ENCODE measurements around the gene SLC66A3. TPM values are rescaled to one million over a fixed set of nuclear protein-coding genes. Genes with fewer than 3 reads are reported as not detected.

The SLC66A3 gene
- total and polyA plus RNA-seq, 2 donors, result 11.4 to 20.6 TPM

DNA sequence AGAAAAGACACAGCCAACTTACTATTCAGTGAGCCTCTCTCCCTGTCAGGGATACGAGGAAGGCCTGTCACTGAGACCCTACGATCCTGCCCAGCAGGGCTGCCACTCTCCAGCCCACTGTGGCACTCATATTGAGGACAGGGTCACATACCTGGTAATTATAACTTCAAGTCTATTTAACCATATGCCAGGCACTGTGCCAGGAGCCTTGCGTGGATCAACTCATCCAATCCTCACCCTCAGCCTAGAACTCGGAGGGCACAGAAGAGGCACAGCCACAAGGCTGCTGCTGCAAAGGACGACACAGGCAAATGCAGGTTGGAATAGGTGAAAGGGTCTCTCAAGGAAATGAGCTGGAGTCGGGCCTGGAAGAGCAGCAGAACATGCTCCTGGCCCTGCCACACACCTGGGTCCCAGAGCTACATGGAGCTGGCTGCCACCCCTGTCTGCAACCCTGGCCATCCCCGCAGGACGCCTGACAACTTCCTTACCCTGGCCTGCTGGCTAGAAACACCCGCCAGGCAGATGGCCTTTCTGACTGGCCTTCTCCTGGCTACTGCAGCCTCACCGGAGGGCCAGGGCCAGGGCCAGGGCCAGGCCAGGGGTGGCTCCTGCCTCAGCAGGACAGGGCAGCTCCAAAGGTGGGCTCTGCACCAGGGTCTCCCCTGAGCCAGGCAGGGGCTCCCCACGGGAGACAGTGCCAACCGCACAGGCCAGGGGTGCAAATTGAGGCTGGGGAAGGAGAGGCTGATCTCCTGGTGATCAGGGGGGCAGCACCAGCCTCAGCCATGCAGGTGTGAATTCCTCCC lies 32.1 kb upstream of the SLC66A3 start:
- Histone ChIP-seq H3K36me3 (ENCODE audit: control insufficient read depth in 2 of 2, insufficient read depth in 2 of 2, low read length in 1 of 2) (no peaks in the 10 kb centered on the region), H3K27ac (ENCODE audit: low read depth in 1 of 2, low read length in 1 of 2) (no peak overlapping the region), H3K27me3 (ENCODE audit: control insufficient read depth in 2 of 2, insufficient read depth in 1 of 2, low read length in 1 of 2) (peaks cover 0 to 24% of the 10 kb centered on the region in 2 donors), H3K4me1 (ENCODE audit: control insufficient read depth in 2 of 2, insufficient read depth in 2 of 2, low read length in 2 of 2) (peaks cover 0 to 6% of the 10 kb centered on the region in 2 donors), H3K9me3 (ENCODE audit: control insufficient read depth in 2 of 2, insufficient read depth in 1 of 2, low read length in 1 of 2) (no peaks in the 10 kb centered on the region), H3K4me3 (ENCODE audit: low read length in 2 of 2) (no peak overlapping the region)
- no peak for DNase-seq (ENCODE audit: low read depth in 6 of 9, low spot score in 9 of 9)
- WGBS, result 93% methylated on average over 12 of the region's 12 CpGs

DNA sequence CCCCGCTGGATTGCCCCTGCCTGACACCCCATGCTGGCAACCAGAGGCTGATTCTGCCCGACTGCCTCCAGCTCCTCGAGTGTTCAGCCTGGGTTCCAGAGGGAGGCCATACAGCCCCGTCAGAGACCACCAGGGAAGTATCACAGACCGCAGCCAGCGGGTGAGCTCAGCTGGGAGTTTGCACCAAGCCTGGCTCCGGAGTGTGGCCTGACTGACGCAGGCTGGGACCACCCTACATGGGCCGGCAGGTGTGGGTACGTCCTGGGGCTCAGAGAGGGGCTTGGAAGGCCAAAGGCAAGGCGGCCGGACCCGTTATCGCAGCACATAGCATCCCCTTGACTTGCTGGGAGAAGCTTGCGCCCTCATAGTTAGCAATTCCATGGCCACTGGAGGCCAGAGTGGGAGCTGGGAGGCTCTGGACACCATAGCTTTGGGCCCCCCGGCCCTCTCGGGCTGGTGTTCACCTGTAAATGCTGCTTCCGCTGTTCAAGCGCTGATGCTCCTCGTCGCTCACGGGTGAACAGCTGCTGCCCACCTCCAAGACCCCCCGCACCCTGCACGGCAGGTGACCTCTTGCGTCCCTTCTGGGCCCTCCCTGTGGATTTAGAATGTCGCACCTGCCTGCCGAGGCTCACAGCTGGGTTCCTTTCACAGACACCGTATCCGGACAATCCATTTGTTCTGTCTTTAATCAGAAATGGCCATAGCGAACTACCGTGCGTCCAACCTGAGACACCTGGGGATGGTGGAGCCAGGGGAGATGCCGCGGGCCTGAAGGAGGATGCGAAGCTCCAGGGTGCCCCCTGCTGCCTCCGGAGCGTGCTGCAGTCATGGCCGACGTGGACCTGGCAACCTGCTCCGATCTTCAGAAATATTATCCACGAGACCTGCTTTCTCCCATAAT lies 31.2 kb upstream of the SLC66A3 start:
- H3K27ac ChIP-seq (ENCODE audit: low read depth in 1 of 2, low read length in 1 of 2), result no peak overlapping the region
- H3K4me1 ChIP-seq (ENCODE audit: control insufficient read depth in 2 of 2, insufficient read depth in 2 of 2, low read length in 2 of 2), result peaks cover 0 to 14% of the 10 kb centered on the region in 2 donors
- peaks cover 0 to 24% of the 10 kb centered on the region in 2 donors for H3K27me3 ChIP-seq (ENCODE audit: control insufficient read depth in 2 of 2, insufficient read depth in 1 of 2, low read length in 1 of 2)
- no peaks in the 10 kb centered on the region for H3K36me3 ChIP-seq (ENCODE audit: control insufficient read depth in 2 of 2, insufficient read depth in 2 of 2, low read length in 1 of 2)
- DNase-seq (ENCODE audit: low read depth in 6 of 9, low spot score in 9 of 9), result peak in 5 of 9 donors; percentile 37 to 80 (median 51)
- WGBS, result 65% methylated on average over 41 of the region's 41 CpGs
- H3K4me3 ChIP-seq (ENCODE audit: low read length in 2 of 2), result no peak overlapping the region
- no peaks in the 10 kb centered on the region for H3K9me3 ChIP-seq (ENCODE audit: control insufficient read depth in 2 of 2, insufficient read depth in 1 of 2, low read length in 1 of 2)

DNA sequence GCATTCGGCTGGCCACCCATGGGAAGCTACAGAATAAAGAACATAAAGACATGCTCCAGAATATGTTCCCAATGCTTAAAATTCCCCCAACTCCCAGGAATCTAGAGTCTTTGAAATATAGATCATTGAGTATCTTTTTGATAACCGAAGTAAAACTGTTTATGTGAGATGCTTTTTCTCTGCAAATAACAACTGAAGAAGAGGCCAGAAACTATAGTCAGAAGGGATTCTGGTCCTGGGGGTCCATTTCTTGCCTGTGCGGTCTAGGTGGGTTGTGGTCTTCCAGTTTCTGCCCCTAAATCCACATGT lies 30.6 kb upstream of the SLC66A3 start:
- 69% methylated on average over 3 of the region's 3 CpGs for whole genome bisulfite sequencing
- H3K4me1 ChIP-seq (ENCODE audit: control insufficient read depth in 2 of 2, insufficient read depth in 2 of 2, low read length in 2 of 2), result peaks cover 0 to 19% of the 10 kb centered on the region in 2 donors
- H3K27me3 ChIP-seq (ENCODE audit: control insufficient read depth in 2 of 2, insufficient read depth in 1 of 2, low read length in 1 of 2), result peaks cover 0 to 24% of the 10 kb centered on the region in 2 donors
- no peak overlapping the region for H3K4me3 ChIP-seq (ENCODE audit: low read length in 2 of 2)
- no peak overlapping the region for H3K27ac ChIP-seq (ENCODE audit: low read depth in 1 of 2, low read length in 1 of 2)
- no peaks in the 10 kb centered on the region for H3K9me3 ChIP-seq (ENCODE audit: control insufficient read depth in 2 of 2, insufficient read depth in 1 of 2, low read length in 1 of 2)
- no peak for DNase-seq (ENCODE audit: low read depth in 6 of 9, low spot score in 9 of 9)
- no peaks in the 10 kb centered on the region for H3K36me3 ChIP-seq (ENCODE audit: control insufficient read depth in 2 of 2, insufficient read depth in 2 of 2, low read length in 1 of 2)

DNA sequence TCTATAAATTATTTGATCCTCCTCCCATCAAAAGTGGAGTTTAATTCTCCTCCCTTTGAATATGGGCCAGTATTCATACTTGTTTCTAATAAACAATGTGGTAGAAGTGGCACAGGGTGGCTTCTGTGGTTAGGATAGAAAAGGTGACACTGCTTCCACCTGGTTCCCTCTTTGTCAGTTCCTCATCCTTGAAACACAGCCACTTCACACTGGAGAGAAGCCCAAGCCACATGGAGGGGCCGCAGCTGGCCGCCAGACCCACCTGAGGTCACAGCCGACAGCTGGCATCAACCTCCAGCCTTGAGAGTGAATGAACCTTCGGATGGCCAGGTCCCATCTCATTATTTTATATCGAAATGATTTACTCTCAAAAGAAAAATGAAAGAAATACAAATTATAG lies 27.5 kb upstream of the SLC66A3 start:
- Histone ChIP-seq H3K27ac (ENCODE audit: low read depth in 1 of 2, low read length in 1 of 2) (no peak overlapping the region), H3K36me3 (ENCODE audit: control insufficient read depth in 2 of 2, insufficient read depth in 2 of 2, low read length in 1 of 2) (no peaks in the 10 kb centered on the region), H3K4me1 (ENCODE audit: control insufficient read depth in 2 of 2, insufficient read depth in 2 of 2, low read length in 2 of 2) (peaks cover 7 to 41% of the 10 kb centered on the region in 2 donors), H3K27me3 (ENCODE audit: control insufficient read depth in 2 of 2, insufficient read depth in 1 of 2, low read length in 1 of 2) (peaks cover 0 to 18% of the 10 kb centered on the region in 2 donors), H3K9me3 (ENCODE audit: control insufficient read depth in 2 of 2, insufficient read depth in 1 of 2, low read length in 1 of 2) (no peaks in the 10 kb centered on the region), H3K4me3 (ENCODE audit: low read length in 2 of 2) (no peak overlapping the region)
- DNase-seq (ENCODE audit: low read depth in 6 of 9, low spot score in 9 of 9), result no peak
- WGBS, result 28% methylated on average over 5 of the region's 5 CpGs

DNA sequence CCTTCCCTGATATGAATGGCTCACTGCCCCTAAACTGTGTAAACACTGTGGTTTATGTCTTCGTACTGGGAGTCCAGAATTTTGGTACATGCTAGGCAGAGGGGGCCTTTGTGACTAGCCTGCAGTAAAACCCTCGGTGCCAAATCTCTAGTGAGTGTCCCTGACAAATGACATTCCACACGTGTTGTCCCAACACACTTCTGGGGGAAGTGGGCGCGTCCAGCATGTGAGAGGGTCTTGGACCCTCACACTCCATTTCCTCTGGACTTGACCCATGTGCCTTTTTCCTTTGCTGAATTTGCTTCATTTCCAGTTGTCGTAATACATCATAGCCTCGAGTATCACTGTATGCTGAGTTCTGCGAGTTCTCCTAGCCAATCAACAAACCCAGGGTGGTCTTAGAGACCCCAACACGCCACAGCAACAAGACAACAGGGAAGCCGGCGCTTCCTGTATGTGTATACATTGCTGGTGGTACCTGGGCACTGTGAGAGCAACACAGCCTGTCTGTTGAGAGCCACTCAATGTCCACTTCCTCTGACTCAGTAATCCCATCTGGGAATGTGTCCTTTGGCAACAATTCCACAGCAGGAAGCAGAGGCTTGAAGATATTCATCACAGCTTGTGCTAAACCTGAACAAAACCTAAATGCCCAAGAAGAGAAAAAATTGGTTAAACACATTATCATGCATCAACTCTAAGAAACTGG lies 26.9 kb upstream of the SLC66A3 start:
- no peak overlapping the region for H3K4me3 ChIP-seq (ENCODE audit: low read length in 2 of 2)
- H3K4me1 ChIP-seq (ENCODE audit: control insufficient read depth in 2 of 2, insufficient read depth in 2 of 2, low read length in 2 of 2), result peaks cover 10 to 48% of the 10 kb centered on the region in 2 donors
- H3K36me3 ChIP-seq (ENCODE audit: control insufficient read depth in 2 of 2, insufficient read depth in 2 of 2, low read length in 1 of 2), result no peaks in the 10 kb centered on the region
- H3K27me3 ChIP-seq (ENCODE audit: control insufficient read depth in 2 of 2, insufficient read depth in 1 of 2, low read length in 1 of 2), result peaks cover 0 to 17% of the 10 kb centered on the region in 2 donors
- H3K27ac ChIP-seq (ENCODE audit: low read depth in 1 of 2, low read length in 1 of 2), result no peak overlapping the region
- no peaks in the 10 kb centered on the region for H3K9me3 ChIP-seq (ENCODE audit: control insufficient read depth in 2 of 2, insufficient read depth in 1 of 2, low read length in 1 of 2)
- no peak for DNase-seq (ENCODE audit: low read depth in 6 of 9, low spot score in 9 of 9)
- WGBS, result 91% methylated on average over 11 of the region's 11 CpGs

DNA sequence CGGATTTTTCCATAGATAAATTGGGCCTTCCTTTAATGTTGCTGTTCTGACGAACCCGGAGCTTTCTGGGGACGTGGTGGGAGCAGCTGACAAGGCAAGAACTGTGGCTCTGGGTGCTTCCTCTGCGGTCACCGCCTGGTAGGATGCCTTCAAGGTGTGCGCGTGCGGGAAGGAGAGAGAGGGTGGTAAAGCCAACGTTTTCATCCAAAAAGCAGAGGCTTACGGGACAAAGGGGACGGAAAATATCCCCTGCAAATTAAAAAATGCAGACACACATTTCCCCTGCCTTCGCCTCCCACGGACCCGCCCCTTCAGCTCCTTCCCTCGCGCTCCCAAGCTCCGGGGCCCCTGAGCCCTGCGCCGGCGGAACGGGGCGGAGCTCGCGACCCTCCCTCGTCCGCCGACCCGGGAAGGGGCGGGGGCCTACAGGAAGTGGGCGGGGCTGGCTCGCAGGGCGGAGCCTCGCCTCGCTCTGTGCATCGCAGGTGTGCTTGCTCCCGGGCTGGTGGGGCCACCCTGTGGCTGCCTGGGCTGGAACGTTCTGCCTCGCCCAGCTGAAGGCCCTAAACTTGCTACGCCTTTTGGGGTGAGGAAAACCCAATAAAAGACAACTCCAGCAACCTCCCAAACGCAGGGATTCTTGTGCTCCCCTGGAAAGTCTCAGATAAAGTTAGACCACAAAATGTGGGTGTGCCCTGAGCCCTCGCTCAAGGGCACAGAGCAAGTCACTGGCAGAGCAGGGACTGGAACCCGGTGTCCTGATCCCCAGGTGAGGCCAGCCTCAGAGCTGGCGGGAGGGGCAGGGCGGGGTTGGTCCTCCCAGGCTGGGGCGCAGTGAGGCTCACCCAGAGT lies 25.4 kb upstream of the SLC66A3 start:
- Histone ChIP-seq H3K9me3 (ENCODE audit: control insufficient read depth in 2 of 2, insufficient read depth in 1 of 2, low read length in 1 of 2) (no peaks in the 10 kb centered on the region), H3K4me1 (ENCODE audit: control insufficient read depth in 2 of 2, insufficient read depth in 2 of 2, low read length in 2 of 2) (peaks cover 10 to 50% of the 10 kb centered on the region in 2 donors), H3K27me3 (ENCODE audit: control insufficient read depth in 2 of 2, insufficient read depth in 1 of 2, low read length in 1 of 2) (peaks cover 0 to 15% of the 10 kb centered on the region in 2 donors), H3K4me3 (ENCODE audit: low read length in 2 of 2) (peak overlapping the region; percentile 41 to 55), H3K36me3 (ENCODE audit: control insufficient read depth in 2 of 2, insufficient read depth in 2 of 2, low read length in 1 of 2) (no peaks in the 10 kb centered on the region), H3K27ac (ENCODE audit: low read depth in 1 of 2, low read length in 1 of 2) (peak overlapping the region; percentile 57 to 80)
- peak; percentile 72 to 96 (median 89) for DNase-seq (ENCODE audit: low read depth in 6 of 9, low spot score in 9 of 9)
- WGBS, result 4% methylated on average over 46 of the region's 46 CpGs

DNA sequence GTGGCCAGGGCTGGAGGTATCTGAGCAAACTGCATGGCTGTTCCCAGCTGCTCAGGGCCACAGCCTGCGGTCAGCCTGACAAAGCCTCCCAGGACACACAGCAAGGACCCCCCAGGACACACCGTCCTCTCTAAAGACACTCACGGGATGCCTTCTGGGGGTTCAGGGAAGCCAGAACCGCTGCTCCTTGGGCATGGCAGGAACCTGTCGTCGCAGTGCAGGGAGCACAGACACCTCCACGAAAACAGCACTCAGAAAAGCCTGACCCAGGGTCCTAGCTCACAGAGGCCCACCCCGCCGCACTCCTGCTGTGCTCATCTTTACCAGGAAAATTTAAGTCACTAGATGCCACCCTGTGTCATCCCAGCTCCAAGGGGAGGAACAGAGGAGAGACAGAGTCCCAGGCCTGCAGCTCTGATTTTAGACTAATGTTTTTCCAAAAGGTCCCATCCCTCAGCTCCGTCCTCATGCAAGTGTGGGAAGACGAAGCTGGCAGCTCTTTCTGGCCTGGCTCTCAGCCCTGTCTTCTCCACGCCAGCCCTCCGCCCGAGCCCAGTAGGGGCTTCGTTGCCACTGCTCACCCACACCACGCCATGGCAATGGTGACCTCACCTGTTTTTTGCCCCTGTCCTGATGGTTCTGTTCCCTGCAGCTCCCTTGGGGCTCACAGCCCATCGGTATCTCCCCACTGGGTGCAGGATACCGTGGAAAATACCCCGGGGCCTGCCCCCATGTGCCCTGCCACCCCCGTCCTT lies 23.9 kb upstream of the SLC66A3 start:
- peaks cover 10 to 50% of the 10 kb centered on the region in 2 donors for H3K4me1 ChIP-seq (ENCODE audit: control insufficient read depth in 2 of 2, insufficient read depth in 2 of 2, low read length in 2 of 2)

More for the DNA sequence above, 23.9 kb upstream of the SLC66A3 start:
- no peak for DNase-seq (ENCODE audit: low read depth in 6 of 9, low spot score in 9 of 9)
- Histone ChIP-seq H3K27me3 (ENCODE audit: control insufficient read depth in 2 of 2, insufficient read depth in 1 of 2, low read length in 1 of 2) (peaks cover 0 to 15% of the 10 kb centered on the region in 2 donors), H3K4me3 (ENCODE audit: low read length in 2 of 2) (no peak overlapping the region), H3K27ac (ENCODE audit: low read depth in 1 of 2, low read length in 1 of 2) (no peak overlapping the region), H3K36me3 (ENCODE audit: control insufficient read depth in 2 of 2, insufficient read depth in 2 of 2, low read length in 1 of 2) (no peaks in the 10 kb centered on the region), H3K9me3 (ENCODE audit: control insufficient read depth in 2 of 2, insufficient read depth in 1 of 2, low read length in 1 of 2) (no peaks in the 10 kb centered on the region)
- WGBS, result 98% methylated on average over 20 of the region's 20 CpGs
